IPS-20b (cell line): Measurements from ENCODE around the gene HBG1.

Experiments used
- H3K27ac ChIP-seq: one replicate; pipeline ENCODE4 v1.5.1; 2013; ENCODE audit warnings: low read length
- H3K27me3 ChIP-seq: 2 replicates; pipeline ENCODE4 v1.6.1; 2013; ENCODE audit warnings: mild to moderate bottlenecking, low read length, inconsistent platforms; ENCODE audit not compliant: insufficient read depth
- H3K36me3 ChIP-seq: 2 replicates; pipeline ENCODE4 v1.6.1; 2013; ENCODE audit warnings: low read depth, mild to moderate bottlenecking, inconsistent platforms, low read length, moderate library complexity; ENCODE audit not compliant: insufficient read depth
- H3K4me1 ChIP-seq: 2 replicates; pipeline ENCODE4 v1.6.1; 2013; ENCODE audit warnings: mild to moderate bottlenecking, control low read depth, inconsistent platforms, low read length, moderate library complexity; ENCODE audit not compliant: insufficient read depth
- H3K4me3 ChIP-seq: 2 replicates; pipeline ENCODE4 v1.5.1; 2013; ENCODE audit warnings: mild to moderate bottlenecking, low read length, inconsistent platforms
- H3K9ac ChIP-seq: 2 replicates; pipeline ENCODE4 v1.6.1; 2013; ENCODE audit warnings: low read depth, mild to moderate bottlenecking, inconsistent platforms, low read length, moderate library complexity
- H3K9me3 ChIP-seq: 2 replicates; pipeline ENCODE4 v1.6.1; 2013; ENCODE audit warnings: mild to moderate bottlenecking, low read depth, low read length, inconsistent platforms; ENCODE audit not compliant: insufficient read depth

The HBG1 gene

DNA sequence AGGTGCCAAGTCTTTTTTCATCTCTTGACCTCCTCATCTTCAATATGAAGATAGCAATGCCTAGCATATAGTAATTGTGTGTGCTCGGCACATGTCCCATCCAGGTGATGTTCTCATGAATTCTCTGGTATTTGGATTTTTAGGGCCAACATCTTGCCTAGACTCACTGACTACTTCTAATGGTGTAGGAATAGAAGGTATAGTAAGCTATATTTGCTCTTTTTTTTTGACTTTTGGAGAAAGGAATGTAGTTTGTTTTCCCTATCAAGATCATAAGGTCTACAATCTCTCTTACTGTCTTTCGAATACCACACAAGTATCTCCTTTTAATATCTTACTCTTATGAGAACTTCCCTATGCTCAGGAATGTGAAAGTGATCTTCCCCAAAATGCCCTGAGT lies 18.5 kb downstream of the HBG1 start:
- Histone ChIP-seq H3K9ac (no peak overlapping the region), H3K27me3 (no peaks in the 10 kb centered on the region), H3K36me3 (no peaks in the 10 kb centered on the region), H3K4me3 (no peak overlapping the region), H3K4me1 (no peaks in the 10 kb centered on the region), H3K27ac (no peak overlapping the region), H3K9me3 (no peaks in the 10 kb centered on the region)

DNA sequence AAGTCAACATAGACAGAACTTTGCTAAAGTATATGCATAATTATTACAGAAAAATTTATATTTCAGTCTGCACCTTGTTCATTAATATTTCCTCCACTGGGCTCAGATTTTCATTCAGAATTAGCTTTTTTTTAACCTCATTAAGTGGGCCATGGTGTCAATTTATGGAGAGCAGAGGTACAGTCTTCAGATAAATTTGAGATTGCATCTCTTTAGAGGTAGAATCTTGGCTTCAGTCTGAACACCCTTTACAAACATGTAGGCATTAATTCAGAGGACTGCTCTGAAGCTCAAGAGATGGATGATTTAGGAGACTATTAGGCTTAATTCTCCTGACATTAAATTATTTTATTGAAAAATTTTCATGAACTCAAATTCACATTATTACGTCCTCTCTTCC lies 19.4 kb downstream of the HBG1 start:
- no peak overlapping the region for H3K27ac ChIP-seq
- no peak overlapping the region for H3K4me3 ChIP-seq
- no peaks in the 10 kb centered on the region for H3K36me3 ChIP-seq
- H3K27me3 ChIP-seq = no peaks in the 10 kb centered on the region
- no peak overlapping the region for H3K9ac ChIP-seq
- H3K9me3 ChIP-seq = no peaks in the 10 kb centered on the region
- no peaks in the 10 kb centered on the region for H3K4me1 ChIP-seq

DNA sequence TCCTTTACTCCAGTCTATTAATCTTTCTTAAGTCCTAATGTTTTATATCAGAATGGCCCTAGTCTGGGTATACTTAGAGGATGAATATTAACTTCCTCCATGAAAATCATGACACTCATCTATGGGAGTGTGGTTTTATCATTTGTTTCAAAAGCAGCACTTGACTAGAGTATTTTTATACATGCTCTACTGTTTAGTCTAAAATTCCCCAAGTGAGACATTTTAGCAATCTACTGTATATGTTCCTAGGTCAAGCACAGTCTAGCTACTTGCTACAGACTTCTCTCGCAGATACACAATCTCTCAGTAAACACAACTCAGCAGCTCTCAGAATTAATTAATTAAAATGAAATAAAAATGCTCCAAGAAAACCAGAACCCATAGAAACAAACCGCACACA lies 19.9 kb downstream of the HBG1 start:
- no peak overlapping the region for H3K27ac ChIP-seq
- H3K9ac ChIP-seq = no peak overlapping the region

DNA sequence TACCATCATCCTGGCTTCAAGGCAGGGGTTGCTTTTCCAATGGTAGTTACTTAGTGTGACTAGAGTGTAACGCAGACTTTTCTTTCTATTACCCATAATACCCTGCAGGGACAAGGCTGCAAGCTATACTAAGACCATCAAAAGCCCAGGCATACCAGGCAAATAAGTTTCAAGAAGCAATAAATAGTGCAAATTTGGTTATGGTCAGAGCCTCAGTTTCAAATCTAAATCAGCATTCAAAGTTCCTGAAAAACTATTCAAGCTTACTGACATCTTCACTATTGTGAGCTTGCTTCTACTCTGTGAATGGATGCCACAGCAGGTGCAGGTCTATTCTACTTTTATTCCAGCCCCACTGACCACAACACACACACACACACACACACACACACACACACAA lies 20.3 kb downstream of the HBG1 start:
- Histone ChIP-seq H3K9me3 (no peaks in the 10 kb centered on the region), H3K36me3 (no peaks in the 10 kb centered on the region), H3K4me3 (no peak overlapping the region), H3K27me3 (no peaks in the 10 kb centered on the region), H3K4me1 (no peaks in the 10 kb centered on the region), H3K27ac (no peak overlapping the region), H3K9ac (no peak overlapping the region)

More for the DNA sequence above, 19.9 kb downstream of the HBG1 start:
- no peak overlapping the region for H3K4me3 ChIP-seq
- H3K9me3 ChIP-seq = no peaks in the 10 kb centered on the region
- H3K36me3 ChIP-seq = no peaks in the 10 kb centered on the region
- H3K27me3 ChIP-seq = no peaks in the 10 kb centered on the region
- no peaks in the 10 kb centered on the region for H3K4me1 ChIP-seq

DNA sequence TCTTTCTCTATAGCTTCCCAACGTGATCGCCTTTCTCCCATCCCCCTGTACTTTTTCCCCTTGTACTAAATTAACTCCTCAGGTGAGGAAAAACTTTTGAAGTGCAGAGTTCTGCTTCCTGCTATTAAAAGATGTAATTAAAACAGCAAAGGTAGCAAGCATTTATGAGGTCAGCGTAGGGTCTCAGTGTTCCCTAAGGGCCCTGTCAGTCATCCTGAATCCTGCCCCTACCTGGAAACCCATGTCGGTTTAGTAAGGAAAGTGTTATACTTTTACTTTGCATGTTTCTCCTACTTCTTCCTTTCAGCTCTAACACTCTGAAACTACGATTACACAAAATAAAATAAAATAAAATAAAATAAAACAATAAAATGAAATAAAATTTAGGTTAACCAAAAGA lies 21.5 kb downstream of the HBG1 start:
- H3K4me3 ChIP-seq = no peak overlapping the region
- H3K27ac ChIP-seq = no peak overlapping the region
- no peak overlapping the region for H3K9ac ChIP-seq
- no peaks in the 10 kb centered on the region for H3K36me3 ChIP-seq
- no peaks in the 10 kb centered on the region for H3K27me3 ChIP-seq
- H3K4me1 ChIP-seq = no peaks in the 10 kb centered on the region
- H3K9me3 ChIP-seq = no peaks in the 10 kb centered on the region

DNA sequence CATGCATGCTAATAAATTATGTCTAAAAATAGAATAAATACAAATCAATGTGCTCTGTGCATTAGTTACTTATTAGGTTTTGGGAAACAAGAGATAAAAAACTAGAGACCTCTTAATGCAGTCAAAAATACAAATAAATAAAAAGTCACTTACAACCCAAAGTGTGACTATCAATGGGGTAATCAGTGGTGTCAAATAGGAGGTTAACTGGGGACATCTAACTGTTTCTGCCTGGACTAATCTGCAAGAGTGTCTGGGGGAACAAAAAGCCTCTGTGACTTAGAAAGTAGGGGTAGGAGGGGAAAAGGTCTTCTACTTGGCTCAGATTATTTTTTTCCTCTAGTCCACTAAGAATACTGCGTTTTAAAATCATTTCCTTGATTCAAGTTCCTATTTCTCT lies 22.0 kb downstream of the HBG1 start:
- H3K4me3 ChIP-seq = no peak overlapping the region
- H3K9ac ChIP-seq = no peak overlapping the region
- H3K27ac ChIP-seq = no peak overlapping the region
- H3K4me1 ChIP-seq = no peaks in the 10 kb centered on the region
- H3K27me3 ChIP-seq = no peaks in the 10 kb centered on the region
- no peaks in the 10 kb centered on the region for H3K36me3 ChIP-seq
- H3K9me3 ChIP-seq = no peaks in the 10 kb centered on the region

DNA sequence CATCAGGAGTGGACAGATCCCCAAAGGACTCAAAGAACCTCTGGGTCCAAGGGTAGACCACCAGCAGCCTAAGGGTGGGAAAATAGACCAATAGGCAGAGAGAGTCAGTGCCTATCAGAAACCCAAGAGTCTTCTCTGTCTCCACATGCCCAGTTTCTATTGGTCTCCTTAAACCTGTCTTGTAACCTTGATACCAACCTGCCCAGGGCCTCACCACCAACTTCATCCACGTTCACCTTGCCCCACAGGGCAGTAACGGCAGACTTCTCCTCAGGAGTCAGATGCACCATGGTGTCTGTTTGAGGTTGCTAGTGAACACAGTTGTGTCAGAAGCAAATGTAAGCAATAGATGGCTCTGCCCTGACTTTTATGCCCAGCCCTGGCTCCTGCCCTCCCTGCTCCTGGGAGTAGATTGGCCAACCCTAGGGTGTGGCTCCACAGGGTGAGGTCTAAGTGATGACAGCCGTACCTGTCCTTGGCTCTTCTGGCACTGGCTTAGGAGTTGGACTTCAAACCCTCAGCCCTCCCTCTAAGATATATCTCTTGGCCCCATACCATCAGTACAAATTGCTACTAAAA lies 22.8 kb downstream of the HBG1 start, which contains the start of gene HBB:
Gene HBB, minus strand, starts transcription at position 340 of the 579 bp plus-strand sequence. Its CDS starts 50 bp downstream, at position 290.
- H3K27me3 ChIP-seq = no peaks in the 10 kb centered on the region
- H3K9me3 ChIP-seq = peaks cover 4% of the 10 kb centered on the region; the same call in 1 of the 2 replicates
- H3K4me1 ChIP-seq = no peaks in the 10 kb centered on the region
- no peak within 1 kb of the TSS for H3K9ac ChIP-seq
- no peaks in the 10 kb centered on the region for H3K36me3 ChIP-seq
- H3K27ac ChIP-seq = no peak within 1 kb of the TSS
- no peak within 1 kb of the TSS for H3K4me3 ChIP-seq

DNA sequence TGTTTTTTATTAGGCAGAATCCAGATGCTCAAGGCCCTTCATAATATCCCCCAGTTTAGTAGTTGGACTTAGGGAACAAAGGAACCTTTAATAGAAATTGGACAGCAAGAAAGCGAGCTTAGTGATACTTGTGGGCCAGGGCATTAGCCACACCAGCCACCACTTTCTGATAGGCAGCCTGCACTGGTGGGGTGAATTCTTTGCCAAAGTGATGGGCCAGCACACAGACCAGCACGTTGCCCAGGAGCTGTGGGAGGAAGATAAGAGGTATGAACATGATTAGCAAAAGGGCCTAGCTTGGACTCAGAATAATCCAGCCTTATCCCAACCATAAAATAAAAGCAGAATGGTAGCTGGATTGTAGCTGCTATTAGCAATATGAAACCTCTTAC lies 24.2 kb downstream of the HBG1 start:
- H3K9me3 ChIP-seq = peaks cover 4% of the 10 kb centered on the region
- no peak overlapping the region for H3K27ac ChIP-seq

DNA sequence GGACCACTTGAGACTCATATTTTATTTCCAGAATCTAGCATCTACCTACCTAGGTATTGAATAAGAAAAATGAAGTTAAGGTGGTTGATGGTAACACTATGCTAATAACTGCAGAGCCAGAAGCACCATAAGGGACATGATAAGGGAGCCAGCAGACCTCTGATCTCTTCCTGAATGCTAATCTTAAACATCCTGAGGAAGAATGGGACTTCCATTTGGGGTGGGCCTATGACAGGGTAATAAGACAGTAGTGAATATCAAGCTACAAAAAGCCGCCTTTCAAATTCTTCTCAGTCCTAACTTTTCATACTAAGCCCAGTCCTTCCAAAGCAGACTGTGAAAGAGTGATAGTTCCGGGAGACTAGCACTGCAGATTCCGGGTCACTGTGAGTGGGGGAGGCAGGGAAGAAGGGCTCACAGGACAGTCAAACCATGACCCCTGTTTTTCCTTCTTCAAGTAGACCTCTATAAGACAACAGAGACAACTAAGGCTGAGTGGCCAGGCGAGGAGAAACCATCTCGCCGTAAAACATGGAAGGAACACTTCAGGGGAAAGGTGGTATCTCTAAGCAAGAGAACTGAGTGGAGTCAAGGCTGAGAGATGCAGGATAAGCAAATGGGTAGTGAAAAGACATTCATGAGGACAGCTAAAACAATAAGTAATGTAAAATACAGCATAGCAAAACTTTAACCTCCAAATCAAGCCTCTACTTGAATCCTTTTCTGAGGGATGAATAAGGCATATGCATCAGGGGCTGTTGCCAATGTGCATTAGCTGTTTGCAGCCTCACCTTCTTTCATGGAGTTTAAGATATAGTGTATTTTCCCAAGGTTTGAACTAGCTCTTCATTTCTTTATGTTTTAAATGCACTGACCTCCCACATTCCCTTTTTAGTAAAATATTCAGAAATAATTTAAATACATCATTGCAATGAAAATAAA lies 24.8 kb downstream of the HBG1 start:
- Histone ChIP-seq H3K27ac (no peak overlapping the region), H3K36me3 (no peaks in the 10 kb centered on the region), H3K9me3 (peaks cover 4% of the 10 kb centered on the region), H3K4me1 (no peaks in the 10 kb centered on the region), H3K27me3 (no peaks in the 10 kb centered on the region), H3K9ac (no peak overlapping the region), H3K4me3 (no peak overlapping the region)

More for the DNA sequence above, 24.2 kb downstream of the HBG1 start:
- H3K4me1 ChIP-seq = no peaks in the 10 kb centered on the region
- no peak overlapping the region for H3K9ac ChIP-seq
- no peaks in the 10 kb centered on the region for H3K36me3 ChIP-seq
- no peaks in the 10 kb centered on the region for H3K27me3 ChIP-seq
- no peak overlapping the region for H3K4me3 ChIP-seq

DNA sequence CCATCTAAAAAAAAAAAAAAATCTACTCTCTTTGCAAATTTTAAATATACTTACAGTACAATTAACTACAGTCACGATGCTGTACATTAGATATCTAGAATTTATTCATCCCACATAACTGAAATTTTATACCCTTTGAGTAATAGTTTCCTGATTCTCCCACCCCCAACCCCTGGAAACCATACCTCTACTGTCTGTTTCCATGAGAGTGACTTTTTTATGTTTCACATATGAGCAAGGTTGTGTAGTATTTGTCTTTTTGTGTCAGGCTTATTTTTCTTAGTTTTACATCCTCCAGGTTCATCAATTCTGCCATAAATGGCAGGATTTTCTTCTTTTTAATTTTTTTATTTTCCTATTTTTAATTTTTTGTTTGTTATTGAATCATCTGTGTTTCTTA lies 26.0 kb downstream of the HBG1 start:
- no peaks in the 10 kb centered on the region for H3K27me3 ChIP-seq
- H3K4me3 ChIP-seq = no peak overlapping the region
- H3K4me1 ChIP-seq = no peaks in the 10 kb centered on the region
- peaks cover 4% of the 10 kb centered on the region for H3K9me3 ChIP-seq
- no peaks in the 10 kb centered on the region for H3K36me3 ChIP-seq
- H3K27ac ChIP-seq = no peak overlapping the region
- no peak overlapping the region for H3K9ac ChIP-seq

DNA sequence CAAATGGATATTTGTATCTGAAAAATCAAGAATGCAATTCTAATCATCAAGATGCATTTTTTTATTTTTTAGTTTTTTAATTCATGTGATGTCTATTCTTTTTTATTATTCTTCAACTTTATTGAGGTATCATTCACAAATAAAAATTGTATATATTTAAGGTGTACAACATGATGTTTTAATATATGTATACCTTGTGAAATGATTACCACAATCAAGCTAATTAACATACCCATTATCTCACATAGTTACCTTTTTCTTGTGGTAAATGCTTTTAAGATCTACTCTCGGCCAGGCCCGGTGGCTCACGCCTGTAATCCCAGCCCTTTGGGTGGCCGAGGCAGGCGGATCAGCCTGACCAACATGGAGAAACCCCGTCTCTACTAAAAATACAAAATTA lies 26.5 kb downstream of the HBG1 start:
- Histone ChIP-seq H3K9ac (no peak overlapping the region), H3K27me3 (no peaks in the 10 kb centered on the region), H3K4me3 (no peak overlapping the region), H3K9me3 (peaks cover 4% of the 10 kb centered on the region), H3K27ac (no peak overlapping the region), H3K36me3 (no peaks in the 10 kb centered on the region), H3K4me1 (no peaks in the 10 kb centered on the region)

DNA sequence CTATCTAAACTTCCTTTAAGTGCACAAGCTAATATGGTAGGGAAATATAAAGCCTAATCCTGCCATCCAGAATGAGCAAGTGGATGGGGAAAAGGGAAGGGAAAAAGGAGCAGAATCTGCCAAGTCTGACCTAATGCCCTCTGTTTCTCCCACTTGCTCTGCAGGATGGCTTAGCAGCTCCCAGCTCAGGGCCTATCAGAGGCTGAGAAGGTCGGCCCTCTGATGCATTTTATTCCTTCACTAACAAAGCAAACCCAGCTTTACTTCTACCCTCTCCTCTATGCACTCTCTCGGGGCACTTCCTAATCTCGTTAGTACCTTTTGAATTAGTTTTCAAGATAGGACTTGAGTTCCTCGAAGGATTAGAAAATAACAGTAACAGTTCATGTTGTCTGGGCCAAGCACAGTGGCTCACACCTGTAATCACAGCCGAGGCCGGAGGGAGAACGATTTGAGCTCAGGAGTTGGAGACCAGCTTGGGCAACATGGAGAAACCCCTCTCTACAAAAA lies 39.2 kb downstream of the HBG1 start:
- Histone ChIP-seq H3K27ac (no peak overlapping the region), H3K4me1 (no peaks in the 10 kb centered on the region), H3K27me3 (no peaks in the 10 kb centered on the region), H3K36me3 (no peaks in the 10 kb centered on the region), H3K9me3 (no peaks in the 10 kb centered on the region), H3K4me3 (no peak overlapping the region), H3K9ac (no peak overlapping the region)
